Retinal pigment epithelial cell (primary cell): ENCODE measurements around the gene TPCN1.

Experiments
- DNase-seq: peaks from one replicate; pipeline ENCODE4 v3.0.0-alpha.2; 2010; ENCODE audit warnings: low read depth
- H3K4me3 ChIP-seq: 2 replicates; pipeline ENCODE4 v1.5.1; 2011; ENCODE audit warnings: mild to moderate bottlenecking, low read length, control low read depth, moderate library complexity
- CTCF ChIP-seq: conservative IDR thresholded peaks from 2 replicates; pipeline ENCODE4 v1.5.1; 2011; ENCODE audit warnings: low read depth, low read length, control low read depth, inconsistent platforms

TPCN1 gene

DNA sequence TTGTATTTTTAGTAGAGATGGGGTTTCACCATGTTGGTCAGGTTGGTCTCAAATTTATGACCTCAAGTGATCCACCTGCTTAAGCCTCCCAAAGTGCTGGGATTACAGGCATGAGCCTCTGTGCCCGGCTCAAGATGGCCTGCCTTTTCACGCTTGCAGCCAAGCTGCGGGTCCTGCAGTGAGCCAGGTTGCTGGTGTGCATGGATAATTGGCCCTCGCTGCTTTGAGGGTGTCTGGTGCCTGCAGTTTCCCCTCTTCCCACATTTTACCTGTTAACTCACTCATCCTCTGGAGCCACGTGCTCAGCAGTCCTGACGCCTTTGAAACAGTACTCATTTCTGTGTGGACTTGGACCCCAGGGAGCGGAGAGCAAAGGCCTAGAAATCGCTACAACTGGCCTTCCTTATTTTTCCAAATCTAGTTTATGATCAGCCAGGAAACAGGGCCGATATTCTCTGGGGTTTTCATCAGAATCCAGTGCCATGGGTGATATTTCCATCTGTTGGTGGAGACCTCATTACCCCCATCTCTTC is 42.2 kb downstream of the TPCN1 start:
- no peak for TF ChIP-seq CTCF
- no peak overlapping the region for H3K4me3 ChIP-seq
- no peak for DNase-seq

DNA sequence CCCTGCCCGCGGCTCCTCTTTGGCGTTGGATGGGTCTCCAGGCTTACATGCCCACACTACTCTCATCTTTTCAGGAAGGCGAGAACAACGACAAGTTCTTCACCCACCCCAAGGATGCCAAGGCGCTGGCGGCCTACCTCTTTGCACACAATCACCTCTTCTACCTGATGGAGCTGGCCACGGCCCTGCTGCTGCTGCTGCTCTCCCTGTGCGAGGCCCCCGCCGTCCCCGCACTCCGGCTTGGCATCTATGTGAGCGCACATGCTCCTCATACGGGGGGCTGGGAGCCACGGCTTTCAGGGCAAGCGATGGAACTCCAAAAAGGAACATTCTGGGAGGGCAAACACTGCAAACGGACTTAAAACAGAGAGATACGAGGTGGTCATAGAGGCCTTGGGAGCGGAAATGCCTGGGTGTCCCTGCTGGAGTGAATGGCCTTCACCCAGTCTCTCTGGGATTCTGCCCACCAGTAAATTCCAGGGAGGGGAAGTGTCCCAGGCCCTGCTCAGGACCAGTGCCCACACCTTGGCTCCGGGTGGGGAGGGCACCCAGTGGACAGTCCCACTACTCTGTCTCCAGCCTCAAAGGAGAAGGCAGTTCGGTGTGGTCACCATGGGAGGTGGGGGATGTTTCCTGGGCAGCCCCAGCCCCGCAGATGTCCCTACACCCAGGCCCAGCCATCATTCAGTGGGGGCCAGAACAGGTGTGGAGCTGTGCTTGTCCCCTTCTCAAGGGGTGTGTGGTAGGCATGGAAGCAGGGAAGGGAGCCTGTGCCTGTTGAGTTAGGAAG is 45.0 kb downstream of the TPCN1 start:
- no peak for DNase-seq
- no peak for TF ChIP-seq CTCF
- no peak overlapping the region for H3K4me3 ChIP-seq

DNA sequence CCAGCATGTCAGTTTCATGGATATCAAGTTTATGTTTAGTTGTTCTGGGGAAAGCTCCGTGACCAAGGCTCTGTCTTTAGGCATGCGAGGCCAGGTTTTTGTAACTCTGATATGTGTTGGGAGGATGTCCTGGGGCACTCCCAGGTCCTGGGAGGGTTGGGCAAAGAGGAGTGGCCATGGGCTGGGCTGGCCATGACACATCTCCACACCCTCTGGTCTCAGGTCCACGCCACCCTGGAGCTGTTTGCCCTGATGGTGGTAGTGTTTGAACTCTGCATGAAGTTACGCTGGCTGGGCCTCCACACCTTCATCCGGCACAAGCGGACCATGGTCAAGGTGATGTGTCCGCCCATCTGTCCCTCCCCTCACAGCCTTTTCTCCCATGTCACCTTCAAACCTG is 46.4 kb downstream of the TPCN1 start:
- TF ChIP-seq CTCF, result no peak
- H3K4me3 ChIP-seq, result no peak overlapping the region
- no peak for DNase-seq

- H3K4me3 ChIP-seq, result no peak overlapping the region
- TF ChIP-seq CTCF, result no peak
- DNase-seq, result no peak
Measured at GRCh38 chr12:113268136-113268535, 46.9 kb downstream of the TPCN1 start.

- TF ChIP-seq CTCF, result no peak
- H3K4me3 ChIP-seq, result no peak overlapping the region
- no peak for DNase-seq
Measured at GRCh38 chr12:113268621-113269020, 47.4 kb downstream of the TPCN1 start.

- TF ChIP-seq CTCF, result no peak
- DNase-seq, result no peak
- H3K4me3 ChIP-seq, result no peak overlapping the region
Measured at GRCh38 chr12:113269257-113269943, 48.1 kb downstream of the TPCN1 start.

DNA sequence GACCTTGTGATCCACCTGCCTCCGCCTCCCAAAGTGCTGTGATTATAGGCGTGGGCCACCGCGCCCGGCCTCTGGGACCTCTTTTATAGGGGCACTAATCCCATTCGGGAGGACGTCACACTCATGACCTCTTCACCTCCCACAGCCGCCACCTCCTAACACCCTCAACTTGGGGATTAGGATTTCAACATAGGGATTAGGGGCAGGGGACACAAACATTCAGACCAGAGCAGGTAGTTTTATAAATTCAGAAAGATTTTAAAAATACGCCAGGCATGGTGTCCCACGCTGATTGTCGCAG is 49.4 kb downstream of the TPCN1 start:
- DNase-seq, result peak; percentile 39
- no peak for TF ChIP-seq CTCF
- no peak overlapping the region for H3K4me3 ChIP-seq
